Tibial artery (tissue), 4 donors: ENCODE measurements around the gene KRTAP10-9.
"Not testable (repeated sequence)": the region's sequence is repeated elsewhere in the genome, so short reads cannot be mapped to it uniquely, and the experiment has no call there.

Experiments used
- DNase-seq, 2 donors: peaks; one replicate each; pipeline ENCODE4 v3.0.0-alpha.2; 2019
- H3K27ac ChIP-seq, 2 donors: fragments of 200-600 bp; sonication (generic) in 1 of 2; 1 replicate in 1 of 2; 2 replicates in 1 of 2; pipeline ENCODE4 v1.5.1; 2018 to 2019; ENCODE audit warnings: mild to moderate bottlenecking in 1 of 2
- H3K27me3 ChIP-seq, 2 donors: fragments of 200-600 bp; sonication (generic) in 1 of 2; one replicate each; pipeline versions ENCODE4 v1.5.1 to v1.6.0; 2016 to 2019
- H3K36me3 ChIP-seq, 3 donors: fragments of 200-600 bp; sonication (generic) in 2 of 3; one replicate each; pipeline ENCODE4 v1.5.1; 2016 to 2019; ENCODE audit warnings: mild to moderate bottlenecking in 2 of 3
- H3K4me1 ChIP-seq, 4 donors: fragments of 200-600 bp; sonication (generic) in 2 of 4; 1 replicate in 3 of 4; 2 replicates in 1 of 4; pipeline ENCODE4 v1.5.1; 2016 to 2019
- H3K4me3 ChIP-seq, 2 donors: fragments of 200-600 bp; sonication (generic) in 1 of 2; 1 replicate in 1 of 2; 2 replicates in 1 of 2; pipeline ENCODE4 v1.5.1; 2018 to 2019; ENCODE audit warnings: mild to moderate bottlenecking in 2 of 2
- H3K9me3 ChIP-seq, 3 donors: fragments of 200-600 bp; sonication (generic) in 1 of 3; one replicate each; pipeline ENCODE4 v1.5.1; 2016 to 2019
- CTCF ChIP-seq, 2 experiments: fragments of 200-600 bp in 1 of 2; fragments of 450-650 bp in 1 of 2; IDR thresholded peaks; one replicate each; pipeline ENCODE4 v1.5.1; 2017 to 2019; ENCODE audit warnings: antibody characterized with exemption in 2 of 2, mild to moderate bottlenecking in 1 of 2, moderate library complexity in 1 of 2
- intact Hi-C: fragments of 100-400 bp; cut with DNase I; formaldehyde crosslinking; loops from one replicate; pipeline ENCODE4 v1.15.0; 2023; ENCODE audit warnings: low total_unique reads

Gene KRTAP10-9

GRCh38 chr21:44589094-44589493, 37.8 kb upstream of the KRTAP10-9 start:
- no peaks in the 10 kb centered on the region for H3K36me3 ChIP-seq
- H3K4me3 ChIP-seq, result no peak overlapping the region
- no peaks in the 10 kb centered on the region for H3K9me3 ChIP-seq
- no peak overlapping the region for H3K27ac ChIP-seq
- H3K27me3 ChIP-seq, result peaks cover 0 to 52% of the 10 kb centered on the region in 2 donors
- intact Hi-C loops, result no loop called here
- TF ChIP-seq CTCF (IDR thresholded peaks at IDR 0.05), result no peak
- no peak for DNase-seq
- H3K4me1 ChIP-seq, result no peaks in the 10 kb centered on the region

- no peak overlapping the region for H3K27ac ChIP-seq
- intact Hi-C loops, result no loop called here
- no peaks in the 10 kb centered on the region for H3K36me3 ChIP-seq
- H3K4me3 ChIP-seq, result no peak overlapping the region
- H3K9me3 ChIP-seq, result no peaks in the 10 kb centered on the region
- peak in 1 of 2 donors; percentile 56 for DNase-seq
- peaks cover 0 to 49% of the 10 kb centered on the region in 2 donors for H3K27me3 ChIP-seq
- no peaks in the 10 kb centered on the region for H3K4me1 ChIP-seq
- TF ChIP-seq CTCF (IDR thresholded peaks at IDR 0.05), result no peak
Observed at GRCh38 chr21:44589586-44590305, 37.1 kb upstream of the KRTAP10-9 start.

- Histone ChIP-seq H3K36me3 (no peaks in the 10 kb centered on the region), H3K27ac (no peak overlapping the region), H3K9me3 (no peaks in the 10 kb centered on the region), H3K27me3 (peaks cover 0 to 48% of the 10 kb centered on the region in 2 donors), H3K4me1 (no peaks in the 10 kb centered on the region), H3K4me3 (no peak overlapping the region)
- DNase-seq, result no peak
- intact Hi-C loops, result no loop called here
- TF ChIP-seq CTCF (IDR thresholded peaks at IDR 0.05), result no peak
Observed at GRCh38 chr21:44590311-44590721, 36.6 kb upstream of the KRTAP10-9 start.

- H3K4me3 ChIP-seq, H3K27ac ChIP-seq, intact Hi-C loops, H3K4me1 ChIP-seq, H3K36me3 ChIP-seq, H3K9me3 ChIP-seq: not testable (repeated sequence)
- DNase-seq, result peak in 1 of 2 donors; percentile 44
- H3K27me3 ChIP-seq, result peaks cover 0 to 40% of the 10 kb centered on the region in 2 donors
Observed at GRCh38 chr21:44590897-44591800, 35.7 kb upstream of the KRTAP10-9 start.

- H3K36me3 ChIP-seq, H3K9me3 ChIP-seq, DNase-seq, H3K4me3 ChIP-seq, H3K27ac ChIP-seq, H3K4me1 ChIP-seq, intact Hi-C loops: not testable (repeated sequence)
- peaks cover 0 to 36% of the 10 kb centered on the region in 2 donors for H3K27me3 ChIP-seq
Observed at GRCh38 chr21:44591801-44592130, 35.1 kb upstream of the KRTAP10-9 start.

- H3K27me3 ChIP-seq, result peaks cover 0 to 36% of the 10 kb centered on the region in 2 donors
- H3K4me3 ChIP-seq, result no peak within 1 kb of the TSS
- H3K4me1 ChIP-seq, result no peaks in the 10 kb centered on the region
- no peaks in the 10 kb centered on the region for H3K36me3 ChIP-seq
- H3K27ac ChIP-seq, result no peak within 1 kb of the TSS
- H3K9me3 ChIP-seq, result no peaks in the 10 kb centered on the region
- intact Hi-C loops, result no loop called here
- DNase-seq, result peak in 1 of 2 donors; percentile 59
- TF ChIP-seq CTCF (IDR thresholded peaks at IDR 0.05), result no peak
Observed at GRCh38 chr21:44592446-44593311, 34.2 kb upstream of the KRTAP10-9 start, which contains the start of gene KRTAP10-6. TSS of gene KRTAP10-6 (minus strand) at chr21:44592505. CDS start at chr21:44592484, 21 bp downstream.
